HEK293T (cell line): ENCODE measurements around the gene DOK1.

Source experiments
- ELF4 ChIP-seq: fragments of 450-650 bp; IDR thresholded peaks from 2 replicates; pipeline ENCODE4 v1.6.1; 2017; ENCODE audit warnings: antibody characterized with exemption
- FOXA1 ChIP-seq: fragments of 450-650 bp; IDR thresholded peaks from 2 replicates; pipeline ENCODE4 v1.6.1; 2016; ENCODE audit warnings: mild to moderate bottlenecking
- FOXM1 ChIP-seq: fragments of 450-650 bp; IDR thresholded peaks from 2 replicates; pipeline ENCODE4 v1.6.1; 2017; ENCODE audit warnings: mild to moderate bottlenecking, borderline replicate concordance
- L3MBTL2 ChIP-seq: fragments of 450-650 bp; conservative IDR thresholded peaks from 2 replicates; pipeline ENCODE4 v1.6.1; 2016; ENCODE audit warnings: mild to moderate bottlenecking
- SP1 ChIP-seq: fragments of 450-650 bp; IDR thresholded peaks from 2 replicates; pipeline ENCODE4 v1.6.1; 2017
- SUZ12 ChIP-seq: fragments of 450-650 bp; IDR thresholded peaks from 2 replicates; pipeline ENCODE4 v1.6.1; 2016; ENCODE audit warnings: mild to moderate bottlenecking
- ZNF384 ChIP-seq: fragments of 450-650 bp; IDR thresholded peaks from 2 replicates; pipeline ENCODE4 v1.6.1; 2016

- TF ChIP-seq SP1 (no peak), ELF4 (no peak), L3MBTL2 (no peak), SUZ12 (no peak), FOXM1 (no peak), FOXA1 (no peak), ZNF384 (no peak)
Measured at GRCh38 chr2:74537140-74537539, 17.4 kb upstream of the DOK1 start.
